ENCODE measurements around the gene IL24. TPM values are rescaled to one million over a fixed set of nuclear protein-coding genes. Genes with fewer than 3 reads are reported as not detected.
"Not testable (repeated sequence)": the region's sequence is repeated elsewhere in the genome, so short reads cannot be mapped to it uniquely, and the experiment has no call there.

IL24 gene, protein sequence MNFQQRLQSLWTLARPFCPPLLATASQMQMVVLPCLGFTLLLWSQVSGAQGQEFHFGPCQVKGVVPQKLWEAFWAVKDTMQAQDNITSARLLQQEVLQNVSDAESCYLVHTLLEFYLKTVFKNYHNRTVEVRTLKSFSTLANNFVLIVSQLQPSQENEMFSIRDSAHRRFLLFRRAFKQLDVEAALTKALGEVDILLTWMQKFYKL
- total RNA-seq: not detected in 2 replicates

DNA sequence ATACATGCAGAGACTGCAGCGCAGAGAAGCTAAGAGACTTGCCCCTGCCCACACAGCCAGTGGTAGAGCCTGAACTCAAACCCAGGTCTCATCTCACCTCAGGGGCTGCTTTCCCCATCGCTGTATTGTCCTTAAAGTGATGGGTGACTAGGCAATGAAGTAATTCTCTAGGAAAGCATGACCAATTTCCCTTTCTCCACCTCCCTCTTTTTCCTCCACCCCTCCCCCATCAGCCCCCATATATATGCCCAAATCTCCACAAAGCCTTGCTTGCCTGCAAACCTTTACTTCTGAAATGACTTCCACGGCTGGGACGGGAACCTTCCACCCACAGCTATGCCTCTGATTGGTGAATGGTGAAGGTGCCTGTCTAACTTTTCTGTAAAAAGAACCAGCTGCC lies at the start of gene IL24:
Gene IL24 (plus strand): TSS at position 269 of the 400 bp plus-strand sequence. CDS start 390 bp downstream, outside the sequence.
- no peak for DNase-seq (ENCODE audit: low read depth, low spot score)

- DNase-seq (ENCODE audit: low read depth, low spot score): no peak
Observed at GRCh38 chr1:206847946-206848345, 49.3 kb upstream of the IL24 start.

DNA sequence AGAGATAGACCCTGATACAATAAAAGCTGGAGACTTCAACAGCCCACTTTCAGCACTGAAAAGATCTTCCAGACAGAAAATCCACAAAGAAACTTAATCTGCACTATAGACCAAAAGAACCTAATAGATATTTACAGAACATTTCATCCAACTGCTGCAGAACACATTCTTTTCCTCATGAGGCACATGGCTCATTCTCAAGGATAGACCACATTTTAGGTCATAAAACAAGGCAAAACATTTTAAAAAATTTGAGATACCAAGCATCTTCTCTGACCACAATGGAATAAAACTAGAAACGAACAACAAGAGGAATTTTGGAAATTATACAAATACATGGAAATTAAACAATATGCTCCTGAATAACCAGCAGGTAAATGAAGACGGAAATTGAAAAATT lies 46.8 kb upstream of the IL24 start:
- no peak for DNase-seq (ENCODE audit: low read depth, low spot score)

- DNase-seq (ENCODE audit: low read depth, low spot score): no peak
Observed at GRCh38 chr1:206851341-206852010, 45.8 kb upstream of the IL24 start.

- not testable (repeated sequence) for DNase-seq (ENCODE audit: low read depth, low spot score)
Observed at GRCh38 chr1:206852662-206853061, 44.6 kb upstream of the IL24 start.

GRCh38 chr1:206853696-206854095 lies 43.5 kb upstream of the IL24 start:
- DNase-seq (ENCODE audit: low read depth, low spot score): not testable (repeated sequence)

DNA sequence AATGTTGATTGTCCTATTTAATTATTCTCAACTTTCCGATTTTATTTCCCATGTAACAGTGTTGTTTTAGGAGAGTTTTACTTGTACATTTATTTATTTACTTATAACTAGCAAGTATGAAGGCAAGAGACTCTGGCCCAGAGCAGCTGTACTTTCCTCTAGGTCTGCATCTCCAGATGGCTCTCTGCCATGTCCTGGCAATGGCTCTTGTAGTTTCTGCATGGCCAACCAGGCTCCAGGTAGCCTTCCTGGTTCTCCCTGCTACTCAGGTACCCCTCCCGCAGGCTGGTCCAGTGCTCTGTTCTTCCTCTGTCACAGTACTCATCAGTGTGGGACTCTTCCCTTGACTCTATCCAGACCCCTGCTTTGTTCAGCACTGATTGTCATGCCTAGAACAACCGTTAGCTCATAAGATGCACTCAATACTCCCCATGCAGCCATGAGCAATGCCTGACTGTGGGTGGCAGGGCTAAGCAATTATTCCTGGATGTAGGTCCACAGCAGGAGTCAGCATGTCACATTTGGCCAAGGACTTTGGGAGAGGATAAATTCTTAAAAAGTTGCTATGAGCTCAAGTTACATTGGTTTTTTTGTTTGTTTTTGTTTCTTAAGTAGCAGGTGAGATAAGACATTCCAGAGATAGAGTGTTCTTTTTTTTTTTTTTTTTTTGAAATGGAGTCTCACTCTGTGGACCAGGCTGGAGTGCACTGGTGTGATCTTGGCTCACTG lies 42.7 kb upstream of the IL24 start:
- no peak for DNase-seq (ENCODE audit: low read depth, low spot score)

GRCh38 chr1:206855859-206856258 lies 41.4 kb upstream of the IL24 start:
- DNase-seq (ENCODE audit: low read depth, low spot score): no peak

DNA sequence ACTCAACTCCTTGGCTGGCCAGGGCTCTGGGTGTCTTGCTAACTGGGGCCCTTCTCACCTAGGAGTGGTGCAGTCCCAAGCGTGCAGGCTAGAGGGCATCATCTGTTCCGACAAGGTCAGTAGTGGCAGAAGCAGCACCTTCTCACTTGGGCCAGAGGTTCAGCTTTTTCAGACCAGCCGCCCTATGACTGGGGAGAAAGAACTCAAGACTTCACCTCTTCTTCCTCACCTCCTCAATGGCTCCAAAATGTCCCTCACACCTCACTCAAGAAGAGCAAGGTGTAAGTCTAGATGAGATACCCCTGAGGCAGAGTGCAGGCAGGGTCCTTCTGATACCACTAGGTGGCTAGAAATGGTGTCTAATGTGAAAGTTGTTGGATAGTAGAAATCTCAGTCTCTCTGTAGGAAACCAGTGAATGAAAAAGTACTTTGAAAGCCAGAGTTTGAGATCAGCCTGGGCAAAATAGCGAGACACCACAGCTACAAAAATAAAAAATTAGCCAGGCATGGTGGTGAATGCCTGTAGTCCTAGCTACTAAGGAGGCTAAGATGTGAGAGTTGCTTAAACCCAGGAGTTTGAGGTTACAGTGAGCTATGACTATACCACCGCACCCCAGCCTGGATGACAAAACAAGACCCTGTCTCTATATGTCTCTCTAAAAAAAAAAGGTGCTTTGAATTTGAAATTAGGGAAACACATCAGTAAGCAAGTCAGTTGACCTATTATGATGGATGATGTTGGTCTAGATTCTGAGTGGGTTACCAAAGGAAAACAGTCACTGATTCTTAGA lies 40.4 kb upstream of the IL24 start:
- no peak for DNase-seq (ENCODE audit: low read depth, low spot score)

DNA sequence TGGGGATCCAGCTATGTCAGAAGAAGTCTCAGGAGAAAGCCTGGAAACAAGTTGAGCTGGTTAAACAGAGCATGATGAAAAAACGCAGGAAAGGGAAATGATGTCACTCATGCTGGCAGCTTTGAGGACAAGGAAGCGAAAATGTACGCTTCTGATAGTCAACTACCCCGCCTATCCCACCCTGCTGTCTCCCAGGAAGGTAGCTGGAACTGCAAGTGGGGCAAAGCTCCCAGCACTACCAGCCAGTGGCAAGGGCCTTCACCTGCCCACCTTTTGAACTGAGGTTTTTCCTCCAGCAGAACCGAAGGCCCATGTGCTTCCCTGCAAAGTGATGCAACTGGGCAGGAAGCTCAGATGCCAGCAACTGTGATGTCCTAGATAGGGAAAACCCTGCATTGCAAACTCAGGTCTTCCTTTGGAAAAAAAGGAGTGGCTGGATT lies 38.1 kb upstream of the IL24 start:
- DNase-seq (ENCODE audit: low read depth, low spot score): no peak

GRCh38 chr1:206860165-206860564 lies 37.1 kb upstream of the IL24 start:
- DNase-seq (ENCODE audit: low read depth, low spot score): no peak

DNA sequence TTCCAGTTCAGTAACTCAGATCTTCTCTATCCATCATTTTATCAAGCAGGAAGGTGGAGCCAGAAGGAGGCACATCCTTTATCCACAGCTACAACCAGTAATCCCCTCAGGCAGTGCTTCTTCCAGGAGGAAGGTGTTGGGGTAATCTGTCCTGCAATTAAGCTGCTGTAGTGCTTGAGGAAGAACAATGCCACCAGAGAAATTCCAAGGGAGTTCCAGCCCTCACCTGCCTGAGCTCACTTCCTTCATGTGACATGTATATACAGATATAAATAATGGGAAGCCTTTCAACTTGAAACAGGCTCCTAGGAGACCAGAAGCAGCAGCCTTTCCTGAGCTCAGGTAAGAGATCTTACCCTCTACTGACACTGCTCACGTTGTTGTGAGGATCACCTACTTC lies 34.0 kb upstream of the IL24 start:
- DNase-seq (ENCODE audit: low read depth, low spot score): no peak

GRCh38 chr1:206864939-206865671 lies 32.1 kb upstream of the IL24 start, which contains the start of gene IL20:
TSS of gene IL20 (plus strand) at chr1:206865623. CDS start at chr1:206865853, 230 bp downstream.
- DNase-seq (ENCODE audit: low read depth, low spot score): no peak

DNA sequence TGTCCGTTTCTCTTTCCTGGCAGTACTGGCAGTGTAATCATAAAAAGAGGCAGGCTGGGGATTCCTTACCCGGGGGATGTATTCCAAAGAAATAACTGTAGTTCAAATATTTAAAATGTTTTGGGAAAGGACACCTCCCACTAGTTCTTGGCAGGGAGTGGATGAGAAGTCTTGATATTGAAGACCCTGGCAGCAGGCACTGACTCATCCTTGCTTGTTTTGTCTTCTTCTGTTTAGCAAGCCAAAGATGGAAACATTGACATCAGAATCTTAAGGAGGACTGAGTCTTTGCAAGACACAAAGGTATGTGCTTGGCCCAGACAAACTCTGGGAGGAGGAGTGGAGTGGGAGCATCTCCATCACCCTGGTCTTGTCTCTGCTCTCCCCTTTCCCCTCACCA lies 31.2 kb upstream of the IL24 start:
- DNase-seq (ENCODE audit: low read depth, low spot score): no peak

DNA sequence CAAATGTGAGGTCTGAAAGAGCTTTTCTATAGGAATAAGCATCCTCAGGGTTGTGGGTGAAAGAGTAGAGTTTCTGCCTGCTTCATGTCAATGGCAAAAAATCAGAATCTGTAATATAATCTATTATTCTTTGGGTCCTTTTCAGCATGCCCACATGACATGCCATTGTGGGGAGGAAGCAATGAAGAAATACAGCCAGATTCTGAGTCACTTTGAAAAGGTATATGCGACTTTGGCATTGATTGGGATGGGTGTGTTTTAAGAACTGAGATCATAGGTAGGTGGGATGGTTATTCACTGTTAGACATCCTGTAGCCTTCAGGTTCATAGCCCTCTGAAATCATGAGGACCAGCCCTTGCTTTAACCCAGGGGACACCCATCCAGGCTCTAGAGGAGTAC lies 30.0 kb upstream of the IL24 start:
- DNase-seq (ENCODE audit: low read depth, low spot score): no peak

DNA sequence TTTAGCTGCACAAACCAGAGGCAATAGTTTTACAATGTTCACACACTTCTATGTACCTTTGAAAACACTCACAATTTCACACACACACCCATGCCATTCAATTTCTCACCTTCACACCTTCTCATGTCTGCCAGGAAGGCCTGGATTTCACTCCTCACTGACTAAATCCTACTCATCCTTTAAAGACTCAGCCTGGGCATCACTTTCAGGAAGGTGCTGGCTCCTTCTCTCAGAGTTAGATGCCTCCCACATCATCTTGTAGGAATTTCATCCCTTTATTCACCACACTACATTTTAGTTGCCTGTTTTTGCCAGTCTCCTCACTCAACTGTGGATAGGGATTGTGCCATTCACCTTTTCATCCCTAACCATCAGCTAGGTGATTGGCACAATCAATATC lies 29.5 kb upstream of the IL24 start:
- no peak for DNase-seq (ENCODE audit: low read depth, low spot score)

GRCh38 chr1:206868264-206868663 lies 29.0 kb upstream of the IL24 start:
- no peak for DNase-seq (ENCODE audit: low read depth, low spot score)

DNA sequence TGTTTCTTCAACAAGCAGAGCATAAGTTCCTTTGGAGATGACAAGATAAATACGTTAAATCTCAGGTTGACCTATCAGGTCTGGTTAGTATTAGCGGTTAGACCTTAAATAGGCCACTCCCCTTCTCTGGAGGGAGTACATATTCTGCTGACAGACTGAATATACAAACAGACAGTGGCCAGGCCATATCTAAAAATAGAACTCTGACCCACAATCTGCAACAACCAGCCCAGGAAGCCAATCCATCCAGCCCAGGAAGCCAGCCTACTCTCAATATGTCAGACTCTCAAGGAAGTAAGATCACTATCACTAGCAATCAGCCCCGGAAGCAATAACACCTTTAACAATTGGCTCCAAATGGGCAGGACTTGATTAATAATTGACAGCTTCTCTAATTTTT lies 25.1 kb upstream of the IL24 start:
- no peak for DNase-seq (ENCODE audit: low read depth, low spot score)

GRCh38 chr1:206873603-206874188 lies 23.5 kb upstream of the IL24 start:
- no peak for DNase-seq (ENCODE audit: low read depth, low spot score)

DNA sequence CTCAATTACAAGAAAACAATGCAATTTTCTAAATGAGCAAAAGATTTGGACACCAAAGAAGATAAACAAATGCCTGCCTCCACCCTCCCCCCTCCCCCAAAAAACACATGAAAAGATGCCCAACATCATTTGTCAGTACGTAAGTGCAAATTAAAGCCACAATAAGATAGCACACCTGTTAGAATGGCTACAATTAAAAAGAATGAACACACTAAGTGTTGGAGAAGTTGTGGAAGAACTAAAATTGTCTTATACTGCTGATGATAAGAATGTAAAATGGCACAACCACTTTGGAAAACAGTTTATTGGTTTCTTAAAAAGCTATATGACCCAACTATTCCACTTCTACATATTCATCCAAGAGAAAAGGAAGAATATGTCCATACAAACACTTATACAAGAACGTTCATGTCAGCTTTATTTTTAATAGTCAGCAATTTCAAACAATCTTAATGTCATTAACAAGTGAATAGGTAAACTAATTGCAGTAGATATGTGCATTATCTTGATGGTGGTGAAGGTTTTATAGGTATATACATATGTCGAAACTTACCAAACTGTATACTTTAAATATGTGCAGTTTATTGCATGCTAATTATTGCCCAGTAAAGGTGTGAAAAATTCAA lies 21.4 kb upstream of the IL24 start:
- no peak for DNase-seq (ENCODE audit: low read depth, low spot score)
